H1 (cell line): ENCODE data around the gene LTBP4.

ENCODE experiments used
- CEBPB ChIP-seq: IDR thresholded peaks from 2 replicates; pipeline ENCODE4 v1.6.1; 2012; ENCODE audit warnings: low read depth, low read length
- EP300 ChIP-seq, 2 experiments: IDR thresholded peaks; 1 replicate in 1 of 2; 2 replicates in 1 of 2; pipeline ENCODE4 v1.6.1; 2011 to 2012; ENCODE audit warnings: low read depth in 2 of 2, low read length in 2 of 2, mild to moderate bottlenecking in 2 of 2, borderline replicate concordance in 1 of 2, inconsistent platforms in 1 of 2, moderate library complexity in 1 of 2
- EZH2 ChIP-seq: fragments of 200-600 bp; sonication (generic); IDR thresholded peaks from 2 replicates; pipeline ENCODE4 v1.7.1; 2012; ENCODE audit warnings: low read depth, mild to moderate bottlenecking, moderate library complexity, low read length, inconsistent platforms; ENCODE audit not compliant: severe bottlenecking
- POLR2A ChIP-seq, 2 experiments: IDR thresholded peaks; 1 replicate in 1 of 2; 2 replicates in 1 of 2; pipeline ENCODE4 v1.6.1; 2011; ENCODE audit warnings: low read depth in 2 of 2, low read length in 2 of 2, mild to moderate bottlenecking in 2 of 2; ENCODE audit errors: control extremely low read depth in 1 of 2
- POLR2AphosphoS5 ChIP-seq: IDR thresholded peaks from 2 replicates; pipeline ENCODE4 v1.6.1; 2011; ENCODE audit warnings: low read depth, low read length
- RAD21 ChIP-seq, 2 experiments: IDR thresholded peaks in 1 of 2; conservative IDR thresholded peaks in 1 of 2; 2 replicates each; pipeline ENCODE4 v1.6.1; 2011; ENCODE audit warnings: low read depth in 2 of 2, low read length in 2 of 2, improper control_type of control experiment in 1 of 2, inconsistent platforms in 1 of 2, mild to moderate bottlenecking in 1 of 2, moderate library complexity in 1 of 2
- SIN3A ChIP-seq, 2 experiments: IDR thresholded peaks in 1 of 2; conservative IDR thresholded peaks in 1 of 2; 2 replicates each; pipeline ENCODE4 v1.6.1; 2011 to 2012; ENCODE audit warnings: low read length in 2 of 2, improper control_type of control experiment in 1 of 2, low read depth in 1 of 2, mild to moderate bottlenecking in 1 of 2
- SUZ12 ChIP-seq: fragments of 200-600 bp; sonication (generic); IDR thresholded peaks from 2 replicates; pipeline ENCODE4 v1.6.1; 2012; ENCODE audit warnings: mild to moderate bottlenecking, inconsistent platforms, low read length, moderate library complexity, mixed read lengths
- TEAD4 ChIP-seq: IDR thresholded peaks from 2 replicates; pipeline ENCODE4 v1.6.1; 2012; ENCODE audit warnings: low read depth, low read length, inconsistent platforms, mixed read lengths
- ZNF274 ChIP-seq: IDR thresholded peaks from 2 replicates; pipeline ENCODE4 v1.7.0; 2012; ENCODE audit warnings: low read length, borderline replicate concordance; ENCODE audit errors: extremely low read depth
- TF ChIP-seq, protein P1 (sequence below), 3 experiments: IDR thresholded peaks; 1 replicate in 2 of 3; 2 replicates in 1 of 3; pipeline versions ENCODE4 v1.5.1 to v1.6.1; 2011; ENCODE audit warnings: low read length in 3 of 3, mild to moderate bottlenecking in 3 of 3, inconsistent platforms in 2 of 3, low read depth in 1 of 3, moderate library complexity in 1 of 3; ENCODE audit not compliant: insufficient read depth in 1 of 3; ENCODE audit errors: control extremely low read depth in 1 of 3

DNA sequence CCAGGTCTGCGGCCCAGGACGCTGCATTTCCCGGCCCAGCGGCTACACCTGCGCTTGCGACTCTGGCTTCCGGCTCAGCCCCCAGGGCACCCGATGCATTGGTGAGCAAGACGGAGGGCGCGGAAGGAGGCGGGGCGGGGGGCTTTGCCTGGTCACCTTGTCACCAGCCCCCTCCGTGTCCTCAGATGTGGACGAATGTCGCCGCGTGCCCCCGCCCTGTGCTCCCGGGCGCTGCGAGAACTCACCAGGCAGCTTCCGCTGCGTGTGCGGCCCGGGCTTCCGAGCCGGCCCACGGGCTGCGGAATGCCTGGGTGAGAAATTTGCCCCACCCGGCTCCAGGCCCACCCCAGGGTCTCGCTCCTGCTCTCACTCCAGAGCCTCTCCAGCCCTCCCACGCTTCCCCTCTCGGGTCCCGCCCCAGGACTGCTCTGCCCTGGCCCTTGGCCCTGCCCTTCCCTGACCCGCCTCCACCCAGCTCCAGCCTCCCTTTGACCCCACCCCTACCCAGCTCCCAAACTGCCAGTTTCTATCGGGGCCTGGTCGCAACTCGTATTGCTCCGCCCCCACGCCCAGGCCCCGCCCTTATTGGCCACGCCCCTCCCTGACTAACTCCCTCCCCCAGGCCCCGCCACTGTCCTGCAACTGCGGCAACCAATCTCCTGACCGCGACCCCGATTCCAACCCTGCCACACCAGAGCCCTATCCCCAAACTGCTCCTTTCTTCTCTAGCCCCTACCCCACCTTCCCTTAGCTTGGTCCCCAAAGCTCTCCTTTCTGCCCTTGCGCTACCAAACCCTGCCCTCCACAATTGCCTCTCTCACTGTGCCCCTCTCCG is 8.6 kb downstream of the LTBP4 start:
- TF ChIP-seq, protein P1, sequence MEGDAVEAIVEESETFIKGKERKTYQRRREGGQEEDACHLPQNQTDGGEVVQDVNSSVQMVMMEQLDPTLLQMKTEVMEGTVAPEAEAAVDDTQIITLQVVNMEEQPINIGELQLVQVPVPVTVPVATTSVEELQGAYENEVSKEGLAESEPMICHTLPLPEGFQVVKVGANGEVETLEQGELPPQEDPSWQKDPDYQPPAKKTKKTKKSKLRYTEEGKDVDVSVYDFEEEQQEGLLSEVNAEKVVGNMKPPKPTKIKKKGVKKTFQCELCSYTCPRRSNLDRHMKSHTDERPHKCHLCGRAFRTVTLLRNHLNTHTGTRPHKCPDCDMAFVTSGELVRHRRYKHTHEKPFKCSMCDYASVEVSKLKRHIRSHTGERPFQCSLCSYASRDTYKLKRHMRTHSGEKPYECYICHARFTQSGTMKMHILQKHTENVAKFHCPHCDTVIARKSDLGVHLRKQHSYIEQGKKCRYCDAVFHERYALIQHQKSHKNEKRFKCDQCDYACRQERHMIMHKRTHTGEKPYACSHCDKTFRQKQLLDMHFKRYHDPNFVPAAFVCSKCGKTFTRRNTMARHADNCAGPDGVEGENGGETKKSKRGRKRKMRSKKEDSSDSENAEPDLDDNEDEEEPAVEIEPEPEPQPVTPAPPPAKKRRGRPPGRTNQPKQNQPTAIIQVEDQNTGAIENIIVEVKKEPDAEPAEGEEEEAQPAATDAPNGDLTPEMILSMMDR (IDR thresholded peaks at IDR 0.05; ENCODE audit: control extremely low read depth in 1 of 3, insufficient read depth in 1 of 3, low read depth in 1 of 3, low read length in 3 of 3) = no peak
- TF ChIP-seq POLR2AphosphoS5 (no peak), ZNF274 (no peak), SUZ12 (no peak), RAD21 (IDR thresholded peaks at IDR 0.05 in 1 of 2, conservative IDR thresholded peaks at IDR 0.05 in 1 of 2; ENCODE audit: low read depth in 2 of 2, low read length in 2 of 2) (no peak), CEBPB (no peak), TEAD4 (no peak), POLR2A (IDR thresholded peaks at IDR 0.05; ENCODE audit: control extremely low read depth in 1 of 2, low read depth in 2 of 2, low read length in 2 of 2) (no peak), EZH2 (no peak), EP300 (IDR thresholded peaks at IDR 0.05; ENCODE audit: borderline replicate concordance in 1 of 2, low read depth in 2 of 2, low read length in 2 of 2) (no peak), SIN3A (conservative IDR thresholded peaks at IDR 0.05 in 1 of 2, IDR thresholded peaks at IDR 0.05 in 1 of 2; ENCODE audit: low read depth in 1 of 2, low read length in 2 of 2) (0 out of 4 replicates have a peak, but pooled peaks of 1 of the 2 experiments have one; percentile 31)
